Activated naive CD8-positive, alpha-beta T cell treated with anti-CD3 and anti-CD28 coated beads, Interleukin-2, amount 50 U/mL, for 16 hours (primary cell): ENCODE results near the gene NMUR2.

ENCODE experiments used
- DNase-seq: peaks from one replicate; pipeline ENCODE4 v3.0.0-alpha.2; 2020; ENCODE audit warnings: low read depth, low spot score

NMUR2 gene

GRCh38 chr5:152405145-152405544 lies at the start of gene NMUR2:
Gene NMUR2, minus strand, starts transcription at chr5:152405279. Its CDS starts 166 bp downstream, at chr5:152405113.
- no peak for DNase-seq

GRCh38 chr5:152443935-152444334 lies 38.9 kb upstream of the NMUR2 start:
- DNase-seq: no peak

- DNase-seq: no peak
Observed at GRCh38 chr5:152439791-152440190, 34.7 kb upstream of the NMUR2 start.

- DNase-seq: no peak
Observed at GRCh38 chr5:152437866-152438265, 32.8 kb upstream of the NMUR2 start.

GRCh38 chr5:152427721-152428120 lies 22.6 kb upstream of the NMUR2 start:
- DNase-seq: no peak

- no peak for DNase-seq
Observed at GRCh38 chr5:152425083-152425482, 20.0 kb upstream of the NMUR2 start.

GRCh38 chr5:152424501-152424900 lies 19.4 kb upstream of the NMUR2 start:
- no peak for DNase-seq

GRCh38 chr5:152422081-152422480 lies 17.0 kb upstream of the NMUR2 start:
- DNase-seq: no peak

- no peak for DNase-seq
Observed at GRCh38 chr5:152412129-152412528, 7.0 kb upstream of the NMUR2 start.

GRCh38 chr5:152406082-152406481 lies 1.0 kb upstream of the NMUR2 start:
- no peak for DNase-seq

GRCh38 chr5:152404494-152404893 lies 585 bp downstream of the NMUR2 start:
- DNase-seq: no peak

GRCh38 chr5:152403046-152403445 lies 2.0 kb downstream of the NMUR2 start:
- DNase-seq: no peak

GRCh38 chr5:152400846-152401245 lies 4.2 kb downstream of the NMUR2 start:
- DNase-seq: no peak

- no peak for DNase-seq
Observed at GRCh38 chr5:152397581-152397980, 7.5 kb downstream of the NMUR2 start.

- DNase-seq: no peak
Observed at GRCh38 chr5:152393441-152393840, 11.6 kb downstream of the NMUR2 start.

- DNase-seq: no peak
Observed at GRCh38 chr5:152389208-152389849, 15.8 kb downstream of the NMUR2 start.

- no peak for DNase-seq
Observed at GRCh38 chr5:152388610-152389009, 16.5 kb downstream of the NMUR2 start.

- no peak for DNase-seq
Observed at GRCh38 chr5:152380415-152381123, 24.5 kb downstream of the NMUR2 start.

- DNase-seq: no peak
Observed at GRCh38 chr5:152379331-152379730, 25.7 kb downstream of the NMUR2 start.

GRCh38 chr5:152378730-152379129 lies 26.3 kb downstream of the NMUR2 start:
- no peak for DNase-seq

GRCh38 chr5:152376886-152377285 lies 28.2 kb downstream of the NMUR2 start:
- no peak for DNase-seq

GRCh38 chr5:152374711-152375275 lies 30.3 kb downstream of the NMUR2 start:
- DNase-seq: no peak

- DNase-seq: no peak
Observed at GRCh38 chr5:152372875-152373274, 32.2 kb downstream of the NMUR2 start.
